Coronary artery (tissue), 2 donors: ENCODE measurements around the gene FANCC.

Source experiments
- DNase-seq: peaks from one replicate; pipeline ENCODE4 v3.0.0-alpha.2; 2017; ENCODE audit warnings: low spot score
- H3K27ac ChIP-seq, 2 donors: fragments of 200-600 bp; sonication (generic); one replicate each; pipeline ENCODE4 v1.5.1; 2016 to 2019
- H3K4me3 ChIP-seq: fragments of 200-600 bp; sonication (generic); 2 replicates; pipeline ENCODE4 v1.5.1; 2016; ENCODE audit warnings: mild to moderate bottlenecking, moderate library complexity
- CTCF ChIP-seq: fragments of 200-600 bp; sonication (generic); IDR thresholded peaks from one replicate; pipeline ENCODE4 v1.5.1; 2019; ENCODE audit warnings: antibody characterized with exemption

Gene FANCC

GRCh38 chr9:95264954-95265615 lies 52.4 kb downstream of the FANCC start:
- Histone ChIP-seq H3K27ac (no peak overlapping the region), H3K4me3 (no peak overlapping the region)
- DNase-seq, result no peak
- TF ChIP-seq CTCF, result no peak

GRCh38 chr9:95261890-95262289 lies 55.6 kb downstream of the FANCC start:
- no peak for TF ChIP-seq CTCF
- Histone ChIP-seq H3K4me3 (no peak overlapping the region), H3K27ac (no peak overlapping the region)
- DNase-seq, result no peak

- no peak for TF ChIP-seq CTCF
- H3K4me3 ChIP-seq, result no peak overlapping the region
- no peak overlapping the region for H3K27ac ChIP-seq
- no peak for DNase-seq
These were observed 66.9 kb downstream of the FANCC start for GRCh38 chr9:95250462-95251221.

- TF ChIP-seq CTCF, result no peak
- H3K27ac ChIP-seq, result no peak overlapping the region
- DNase-seq, result no peak
- H3K4me3 ChIP-seq, result no peak overlapping the region
These were observed 67.5 kb downstream of the FANCC start for GRCh38 chr9:95249986-95250385.

- Histone ChIP-seq H3K4me3 (no peak overlapping the region), H3K27ac (no peak overlapping the region)
- no peak for DNase-seq
- no peak for TF ChIP-seq CTCF
These were observed 71.0 kb downstream of the FANCC start for GRCh38 chr9:95246547-95246946.

GRCh38 chr9:95242613-95243012 lies 74.9 kb downstream of the FANCC start:
- TF ChIP-seq CTCF, result no peak
- H3K27ac ChIP-seq, result no peak overlapping the region
- H3K4me3 ChIP-seq, result no peak overlapping the region
- DNase-seq, result no peak

GRCh38 chr9:95239071-95239470 lies 78.4 kb downstream of the FANCC start:
- Histone ChIP-seq H3K27ac (no peak overlapping the region), H3K4me3 (no peak overlapping the region)
- TF ChIP-seq CTCF, result no peak
- no peak for DNase-seq
